B cell (primary cell): ENCODE measurements around the gene JPH3.

Source experiments
- EZH2 ChIP-seq: IDR thresholded peaks from 2 replicates; pipeline ENCODE4 v1.6.1; 2012; ENCODE audit warnings: borderline replicate concordance, low read depth, mild to moderate bottlenecking, moderate library complexity, low read length; ENCODE audit not compliant: insufficient read depth, poor library complexity, severe bottlenecking
- TF ChIP-seq, protein P1 (sequence below): fragments of 200-600 bp; IDR thresholded peaks from one replicate; pipeline ENCODE4 v1.8.0; 2022; ENCODE audit warnings: antibody characterized with exemption, mild to moderate bottlenecking

DNA sequence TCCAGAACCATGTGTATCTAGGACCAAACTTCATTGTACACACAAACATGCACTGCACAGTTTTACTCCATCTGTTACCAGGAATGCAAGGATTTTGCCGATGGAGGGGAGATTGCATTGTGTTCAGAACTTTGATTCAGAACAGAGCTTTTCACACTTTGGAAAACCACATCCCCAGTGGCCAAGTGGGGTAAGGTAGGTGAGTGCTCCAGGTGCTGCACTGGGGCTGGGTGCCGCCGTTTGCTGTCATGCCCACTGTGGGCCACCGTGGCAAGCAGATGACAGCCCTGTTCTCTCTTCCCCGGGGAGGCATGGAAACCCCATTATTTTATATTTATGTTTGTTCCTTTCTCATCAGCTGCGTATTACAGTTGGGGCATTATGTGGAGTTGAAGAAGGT is 29.3 kb upstream of the JPH3 start:
- TF ChIP-seq, protein P1, sequence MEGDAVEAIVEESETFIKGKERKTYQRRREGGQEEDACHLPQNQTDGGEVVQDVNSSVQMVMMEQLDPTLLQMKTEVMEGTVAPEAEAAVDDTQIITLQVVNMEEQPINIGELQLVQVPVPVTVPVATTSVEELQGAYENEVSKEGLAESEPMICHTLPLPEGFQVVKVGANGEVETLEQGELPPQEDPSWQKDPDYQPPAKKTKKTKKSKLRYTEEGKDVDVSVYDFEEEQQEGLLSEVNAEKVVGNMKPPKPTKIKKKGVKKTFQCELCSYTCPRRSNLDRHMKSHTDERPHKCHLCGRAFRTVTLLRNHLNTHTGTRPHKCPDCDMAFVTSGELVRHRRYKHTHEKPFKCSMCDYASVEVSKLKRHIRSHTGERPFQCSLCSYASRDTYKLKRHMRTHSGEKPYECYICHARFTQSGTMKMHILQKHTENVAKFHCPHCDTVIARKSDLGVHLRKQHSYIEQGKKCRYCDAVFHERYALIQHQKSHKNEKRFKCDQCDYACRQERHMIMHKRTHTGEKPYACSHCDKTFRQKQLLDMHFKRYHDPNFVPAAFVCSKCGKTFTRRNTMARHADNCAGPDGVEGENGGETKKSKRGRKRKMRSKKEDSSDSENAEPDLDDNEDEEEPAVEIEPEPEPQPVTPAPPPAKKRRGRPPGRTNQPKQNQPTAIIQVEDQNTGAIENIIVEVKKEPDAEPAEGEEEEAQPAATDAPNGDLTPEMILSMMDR = no peak
- TF ChIP-seq EZH2 = no peak
